Activated T-cell treated with anti-CD3 and anti-CD28 coated beads, Interleukin-2, amount 50 U/mL, for 24 hours (primary cell): ENCODE measurements around the gene MAD1L1.

Experiments used
- DNase-seq: peaks from one replicate; pipeline ENCODE4 v3.0.0-alpha.2; 2020
- H3K27ac Mint-ChIP-seq: 2 replicates; pipeline ENCODE4 v1.8.0; 2020; ENCODE audit warnings: mild to moderate bottlenecking, mixed read lengths
- H3K27me3 Mint-ChIP-seq: 2 replicates; pipeline ENCODE4 v1.8.0; 2020; ENCODE audit warnings: mixed read lengths
- H3K36me3 Mint-ChIP-seq: 2 replicates; pipeline ENCODE4 v1.8.0; 2020; ENCODE audit warnings: low read depth, mixed read lengths
- H3K4me1 Mint-ChIP-seq: 2 replicates; pipeline ENCODE4 v1.8.0; 2020; ENCODE audit warnings: low read depth, mixed read lengths
- H3K4me3 Mint-ChIP-seq: 2 replicates; pipeline ENCODE4 v1.8.0; 2020; ENCODE audit warnings: mild to moderate bottlenecking, moderate library complexity, mixed read lengths
- H3K9me3 Mint-ChIP-seq: 2 replicates; pipeline ENCODE4 v1.8.0; 2020; ENCODE audit warnings: mixed read lengths

MAD1L1 gene

DNA sequence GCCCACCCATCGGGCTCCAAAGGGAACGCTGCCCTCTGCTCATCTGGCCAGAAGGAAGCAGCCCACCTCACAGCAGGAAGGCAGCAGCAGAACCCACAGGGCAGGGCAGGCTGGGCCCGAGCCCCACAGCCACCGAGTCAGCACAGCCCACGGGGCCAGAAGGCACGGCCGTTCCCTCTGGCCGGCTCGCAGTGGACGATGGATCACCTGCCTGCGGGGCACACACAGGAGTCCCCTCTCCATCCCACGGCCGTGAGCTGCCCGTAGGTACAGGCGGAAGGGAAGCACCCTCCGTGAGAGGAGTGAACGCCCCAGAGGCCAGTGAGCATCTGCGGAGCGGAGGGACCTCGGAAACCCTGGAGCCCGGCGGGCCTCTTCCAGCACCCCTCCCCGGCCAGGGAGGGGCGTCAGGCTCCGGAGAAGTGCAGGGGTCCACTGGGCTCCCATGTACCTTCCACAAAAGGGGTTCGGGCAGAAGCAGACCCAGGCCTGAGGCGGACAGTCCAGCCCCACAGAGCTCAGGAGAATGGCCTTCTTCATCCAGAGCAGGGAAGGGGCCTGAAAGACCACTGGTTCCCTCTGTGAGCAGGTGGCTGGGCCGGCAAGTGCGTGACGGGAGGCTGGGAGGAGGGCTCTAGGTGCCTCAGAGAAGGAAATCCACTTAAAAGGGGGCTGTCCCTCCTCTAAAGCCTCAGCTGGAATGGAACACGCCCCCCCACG is 20.9 kb upstream of the MAD1L1 start:
- Mint-ChIP-seq H3K27ac (no peak overlapping the region), H3K27me3 (no peaks in the 10 kb centered on the region), H3K9me3 (no peaks in the 10 kb centered on the region), H3K4me3 (no peak overlapping the region), H3K36me3 (peaks cover 56% of the 10 kb centered on the region), H3K4me1 (peaks cover 18% of the 10 kb centered on the region)
- no peak for DNase-seq

DNA sequence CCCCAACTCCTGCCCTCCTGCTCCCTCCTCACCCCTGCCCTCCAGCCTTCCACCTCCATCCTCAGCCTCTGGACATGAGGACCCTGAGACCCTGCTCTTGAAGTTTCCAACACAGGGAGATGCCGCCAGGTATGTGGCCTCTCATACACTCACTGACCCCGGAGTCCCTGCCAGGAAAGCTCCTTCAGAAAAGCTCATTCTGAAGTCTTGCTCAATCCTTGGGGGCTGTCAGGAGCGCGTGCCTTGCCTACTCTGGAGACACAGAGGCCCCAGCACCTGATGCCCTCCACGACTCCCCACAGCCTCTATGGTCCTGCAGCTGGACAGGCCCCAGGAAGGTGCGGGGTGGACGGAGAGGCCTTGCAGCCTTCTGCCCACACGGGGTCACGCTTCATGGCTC is 20.3 kb upstream of the MAD1L1 start:
- Mint-ChIP-seq H3K4me3 (no peak overlapping the region), H3K36me3 (peaks cover 57% of the 10 kb centered on the region), H3K27ac (no peak overlapping the region), H3K27me3 (no peaks in the 10 kb centered on the region), H3K4me1 (peaks cover 22% of the 10 kb centered on the region), H3K9me3 (no peaks in the 10 kb centered on the region)
- DNase-seq, result no peak

DNA sequence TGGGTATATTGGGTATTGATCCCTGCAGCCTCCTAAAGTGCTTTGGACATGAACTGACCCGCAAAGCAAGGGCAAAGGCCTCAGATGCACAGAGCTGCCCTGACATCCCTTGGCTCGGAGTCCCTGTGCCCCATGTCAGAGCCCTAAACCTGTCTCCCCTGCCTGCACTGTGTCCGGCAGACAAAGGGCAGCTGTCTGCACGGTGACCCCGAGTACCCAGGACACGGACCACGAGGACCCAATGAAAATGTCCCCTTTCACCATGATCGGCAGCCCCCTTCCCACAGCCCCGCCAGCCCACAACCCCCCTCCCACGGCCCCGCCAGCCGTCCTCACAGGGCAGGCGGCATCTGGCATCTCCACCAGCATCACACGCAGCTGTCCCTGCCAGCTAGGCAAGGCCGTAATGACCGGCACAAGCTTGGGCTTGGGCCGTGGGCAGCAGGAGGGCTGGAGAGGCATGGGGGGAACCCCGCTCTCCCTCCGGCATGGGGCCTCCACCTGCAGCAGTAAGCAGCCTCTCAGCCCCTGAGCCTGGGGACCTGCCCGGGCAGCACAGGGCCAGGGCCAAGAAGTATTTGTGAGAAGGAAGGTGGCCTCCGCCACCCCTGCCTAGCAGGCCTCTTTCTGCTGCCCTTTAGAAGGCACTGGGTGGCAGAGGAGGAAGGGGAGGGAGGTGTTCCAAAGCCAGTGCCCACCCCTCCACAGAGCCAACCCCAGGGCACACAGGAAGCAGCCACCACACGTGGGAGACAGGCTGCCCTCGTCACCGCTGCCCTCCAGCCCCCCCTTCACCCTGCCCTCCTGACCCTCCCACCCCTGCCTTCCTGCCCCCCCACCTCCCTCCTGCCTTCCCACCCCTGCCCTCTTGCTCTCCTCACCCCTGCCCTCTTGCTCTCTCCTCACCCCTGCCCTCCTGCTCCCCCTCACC is 19.4 kb upstream of the MAD1L1 start:
- Mint-ChIP-seq H3K4me3 (no peak overlapping the region), H3K4me1 (peaks cover 25% of the 10 kb centered on the region), H3K27ac (no peak overlapping the region), H3K9me3 (no peaks in the 10 kb centered on the region), H3K36me3 (peaks cover 60% of the 10 kb centered on the region), H3K27me3 (no peaks in the 10 kb centered on the region)
- DNase-seq, result no peak

DNA sequence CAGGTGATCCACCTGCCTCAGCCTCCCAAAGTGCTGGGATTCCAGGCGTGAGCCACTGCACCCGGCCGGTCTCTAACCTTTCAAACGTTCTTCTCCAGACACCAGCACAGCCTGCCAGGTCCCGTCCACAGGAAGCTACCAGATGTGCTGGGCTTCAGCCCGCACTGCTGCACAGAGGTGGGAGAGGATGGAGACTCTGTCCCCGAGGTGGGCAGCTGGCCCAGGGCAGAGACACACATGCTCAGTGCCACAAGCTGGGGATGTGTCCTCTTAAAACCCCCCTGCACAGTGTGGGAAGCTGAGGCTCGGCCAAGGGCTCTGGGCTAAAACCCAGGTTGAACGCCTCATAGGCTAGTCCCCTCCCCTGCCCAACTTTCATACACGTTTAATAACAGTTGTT is 18.6 kb upstream of the MAD1L1 start:
- Mint-ChIP-seq H3K4me1 (peaks cover 25% of the 10 kb centered on the region), H3K36me3 (peaks cover 56% of the 10 kb centered on the region), H3K4me3 (no peak overlapping the region), H3K9me3 (no peaks in the 10 kb centered on the region), H3K27ac (no peak overlapping the region), H3K27me3 (no peaks in the 10 kb centered on the region)
- DNase-seq, result no peak

DNA sequence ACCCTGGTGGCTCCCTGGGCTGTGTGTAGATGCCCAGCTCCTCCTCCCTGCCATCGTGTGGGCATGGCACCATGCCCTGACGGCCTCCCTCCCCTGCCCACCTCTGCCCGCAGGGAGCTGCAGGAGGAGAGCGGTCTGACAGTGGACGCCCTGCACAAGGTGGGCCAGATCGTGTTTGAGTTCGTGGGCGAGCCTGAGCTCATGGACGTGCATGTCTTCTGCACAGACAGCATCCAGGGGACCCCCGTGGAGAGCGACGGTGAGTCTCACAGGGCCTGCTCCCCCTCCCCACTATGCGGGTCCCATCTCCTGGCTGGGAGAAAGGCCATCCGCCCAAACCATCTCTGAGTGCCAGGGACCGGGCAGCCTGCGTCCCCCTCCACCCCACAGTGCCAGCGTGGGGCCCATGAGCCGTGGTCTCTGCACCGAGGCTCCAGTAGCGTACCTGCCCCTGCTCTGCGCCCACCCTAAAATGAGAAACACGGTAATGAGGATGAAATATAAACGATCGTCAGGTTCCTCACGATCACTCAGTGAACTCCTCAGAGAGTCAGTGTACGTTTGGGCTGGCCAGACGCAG is 17.1 kb upstream of the MAD1L1 start:
- H3K4me1 Mint-ChIP-seq, result peaks cover 21% of the 10 kb centered on the region
- no peaks in the 10 kb centered on the region for H3K9me3 Mint-ChIP-seq
- peaks cover 60% of the 10 kb centered on the region for H3K36me3 Mint-ChIP-seq
- DNase-seq, result no peak
- no peak overlapping the region for H3K4me3 Mint-ChIP-seq
- H3K27ac Mint-ChIP-seq, result peak overlapping the region; percentile 76
- no peaks in the 10 kb centered on the region for H3K27me3 Mint-ChIP-seq

DNA sequence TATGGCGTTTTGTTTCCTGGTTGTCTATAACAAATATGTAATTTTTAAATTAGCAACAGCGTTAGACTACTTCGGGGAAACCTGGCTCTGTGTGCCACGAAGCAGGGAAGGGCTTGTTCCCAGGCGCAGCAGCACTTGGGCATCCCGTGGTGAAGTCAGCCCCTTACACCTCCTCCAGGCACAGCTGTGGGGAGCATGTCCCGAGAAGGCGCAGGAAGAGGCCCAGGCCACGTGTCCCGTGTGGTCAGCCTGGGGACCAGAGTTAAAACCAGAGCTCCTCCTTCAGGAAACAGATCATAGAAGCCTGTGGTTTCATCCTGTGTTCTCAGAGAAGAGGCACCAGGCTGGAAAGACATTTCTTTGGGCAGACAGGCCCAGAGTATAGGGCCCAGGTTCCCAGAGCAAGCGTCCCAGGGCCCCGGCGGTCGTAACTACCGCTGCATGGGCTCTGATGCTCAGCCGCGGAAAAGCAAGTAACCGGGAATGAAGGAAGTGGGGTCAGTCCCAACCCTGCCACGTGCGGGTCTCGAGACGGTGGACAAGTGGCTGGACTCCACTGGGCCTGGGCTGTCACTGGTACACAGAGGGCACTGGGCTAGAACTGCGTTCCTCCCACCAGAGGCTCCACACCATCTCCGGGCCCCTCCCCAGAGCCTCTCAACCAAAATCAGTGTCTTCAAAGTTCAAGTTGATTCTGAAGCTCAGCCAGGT is 16.4 kb upstream of the MAD1L1 start:
- H3K27me3 Mint-ChIP-seq, result no peaks in the 10 kb centered on the region
- DNase-seq, result no peak

DNA sequence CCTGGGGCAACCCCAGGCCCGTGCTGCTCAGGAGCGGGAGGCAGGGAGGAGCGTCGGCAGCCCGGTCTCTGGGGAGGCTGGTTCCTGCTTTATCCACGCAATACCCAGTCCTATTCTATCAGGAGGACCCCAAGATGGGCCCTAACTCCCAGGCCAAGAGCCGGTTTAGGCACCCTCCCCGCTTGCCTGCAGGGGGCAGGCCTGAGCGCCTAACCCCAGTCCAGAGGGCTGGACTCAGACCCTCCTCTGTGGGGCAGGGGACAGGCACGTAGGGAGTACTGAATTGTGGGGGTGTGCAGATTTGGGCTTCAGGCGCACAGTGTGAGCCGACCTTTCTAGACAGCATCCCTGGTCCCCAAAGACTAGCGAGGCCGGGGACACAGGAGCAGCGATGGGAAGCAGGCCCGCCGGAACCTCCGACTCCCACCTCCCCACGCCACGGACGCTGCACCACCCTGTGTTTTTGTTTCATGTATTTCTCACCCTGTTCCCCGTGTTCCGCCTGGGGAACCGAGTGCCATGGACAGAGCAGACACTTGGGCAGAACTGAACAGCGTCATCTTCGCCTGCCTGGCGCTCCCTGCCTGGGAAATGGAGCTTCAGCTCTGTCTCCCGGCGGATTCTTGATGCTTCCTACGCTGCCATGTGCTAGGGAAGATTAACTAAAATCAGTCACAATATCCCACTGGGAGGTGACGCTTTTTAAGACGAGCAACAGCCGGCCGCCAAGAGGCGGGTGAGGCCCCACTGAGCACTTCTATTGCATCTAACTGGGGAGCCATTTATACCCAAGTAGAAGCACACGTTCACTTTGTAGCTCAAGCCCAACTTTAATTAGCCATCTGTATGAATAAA is 14.6 kb upstream of the MAD1L1 start:
- peaks cover 27% of the 10 kb centered on the region for H3K4me1 Mint-ChIP-seq
- DNase-seq, result peak; percentile 46
- H3K27ac Mint-ChIP-seq, result no peak overlapping the region

More for the DNA sequence above, 16.4 kb upstream of the MAD1L1 start:
- H3K9me3 Mint-ChIP-seq, result no peaks in the 10 kb centered on the region
- H3K4me1 Mint-ChIP-seq, result peaks cover 21% of the 10 kb centered on the region
- peak overlapping the region; percentile 36 for H3K4me3 Mint-ChIP-seq
- peaks cover 61% of the 10 kb centered on the region for H3K36me3 Mint-ChIP-seq
- H3K27ac Mint-ChIP-seq, result peak overlapping the region; percentile 76

DNA sequence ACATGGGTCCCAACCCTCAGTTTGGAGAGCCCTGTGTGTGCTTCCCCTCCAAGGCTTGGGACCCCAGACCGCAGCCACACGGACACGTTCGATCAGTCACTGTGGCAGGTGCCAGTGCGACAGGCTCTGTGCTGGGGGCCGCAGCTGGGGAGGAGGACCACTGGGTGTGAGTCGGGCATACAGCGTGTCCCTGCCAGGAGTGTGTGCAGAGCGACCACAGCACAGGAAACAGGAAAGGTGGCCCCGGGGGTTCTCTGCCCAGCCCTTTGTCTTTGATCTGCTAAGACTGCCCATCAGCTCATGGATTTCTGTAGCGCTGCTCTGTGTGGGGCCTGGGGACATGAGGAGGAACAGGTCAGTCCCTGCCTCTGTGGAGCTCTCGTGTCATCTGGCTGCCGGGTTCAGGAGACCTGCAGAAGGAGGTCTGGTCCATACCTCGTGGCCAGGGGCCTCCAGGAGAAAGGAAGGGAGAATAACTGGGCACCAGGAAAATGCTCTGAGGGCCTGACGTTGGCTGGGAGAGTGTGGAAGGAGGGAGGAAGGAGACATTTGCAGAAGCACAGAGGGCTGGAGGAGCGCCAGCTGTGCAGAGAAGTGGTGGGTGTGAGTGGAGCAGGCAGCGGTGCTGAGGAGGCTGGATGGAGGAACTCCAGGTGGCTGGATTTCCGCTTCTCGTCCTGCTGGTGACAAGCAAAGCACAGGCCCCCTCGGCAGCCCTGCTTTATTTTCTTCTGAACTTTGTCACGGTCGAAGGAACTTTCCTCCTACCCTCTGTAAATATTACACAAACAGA is 13.3 kb upstream of the MAD1L1 start:
- Mint-ChIP-seq H3K27me3 (no peaks in the 10 kb centered on the region), H3K4me3 (no peak overlapping the region), H3K9me3 (no peaks in the 10 kb centered on the region), H3K27ac (no peak overlapping the region), H3K4me1 (peaks cover 27% of the 10 kb centered on the region), H3K36me3 (peaks cover 65% of the 10 kb centered on the region)
- no peak for DNase-seq

More for the DNA sequence above, 14.6 kb upstream of the MAD1L1 start:
- Mint-ChIP-seq H3K9me3 (no peaks in the 10 kb centered on the region), H3K4me3 (no peak overlapping the region), H3K27me3 (no peaks in the 10 kb centered on the region), H3K36me3 (peaks cover 63% of the 10 kb centered on the region)

DNA sequence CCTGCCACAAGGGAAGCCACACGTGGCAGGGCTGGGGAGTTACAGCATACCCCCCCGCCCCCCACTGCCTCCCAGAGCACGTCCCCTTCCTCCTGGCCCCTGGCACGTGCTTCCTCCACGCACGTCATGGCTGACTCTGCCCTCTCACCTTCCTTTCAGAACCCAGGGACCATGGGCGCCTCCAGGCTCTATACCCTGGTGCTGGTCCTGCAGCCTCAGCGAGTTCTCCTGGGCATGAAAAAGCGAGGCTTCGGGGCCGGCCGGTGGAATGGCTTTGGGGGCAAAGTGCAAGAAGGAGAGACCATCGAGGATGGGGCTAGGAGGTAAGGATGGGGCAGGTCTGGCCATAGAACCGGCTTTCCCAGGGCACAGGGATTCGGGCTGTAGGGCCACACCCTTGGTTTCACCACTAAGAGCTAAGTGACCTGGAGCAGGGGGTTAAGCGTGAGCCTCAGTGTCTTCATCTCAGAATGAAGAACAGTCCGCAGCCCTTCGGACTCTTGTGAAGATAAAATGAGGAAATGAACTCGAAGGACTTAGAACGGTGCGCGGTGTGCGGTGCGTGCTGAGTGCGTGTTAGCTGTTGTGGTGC is 11.8 kb upstream of the MAD1L1 start:
- peaks cover 33% of the 10 kb centered on the region for H3K4me1 Mint-ChIP-seq
- peak overlapping the region; percentile 12 for H3K27ac Mint-ChIP-seq
- no peaks in the 10 kb centered on the region for H3K9me3 Mint-ChIP-seq
- no peak for DNase-seq
- H3K4me3 Mint-ChIP-seq, result no peak overlapping the region
- no peaks in the 10 kb centered on the region for H3K27me3 Mint-ChIP-seq
- peaks cover 65% of the 10 kb centered on the region for H3K36me3 Mint-ChIP-seq

DNA sequence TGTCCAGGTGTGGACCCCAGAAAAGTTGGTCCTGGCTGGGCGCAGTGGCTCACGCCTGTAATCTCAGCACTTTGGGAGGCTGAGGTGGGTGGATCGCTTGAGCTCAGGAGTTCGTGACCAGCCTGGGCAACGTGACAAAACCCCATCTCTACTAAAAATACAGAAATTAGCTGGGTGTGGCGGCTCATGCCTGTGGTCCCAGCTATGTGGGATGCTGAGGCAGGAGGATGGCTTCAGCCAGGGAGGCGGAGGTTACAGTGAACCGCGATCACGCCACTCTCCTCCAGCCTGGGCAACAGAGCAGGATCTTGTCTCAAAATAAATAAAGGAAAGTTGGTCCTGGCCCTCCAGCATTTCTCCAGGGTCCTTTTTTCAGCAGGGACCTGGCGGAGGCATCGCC is 10.7 kb upstream of the MAD1L1 start:
- Mint-ChIP-seq H3K27ac (no peak overlapping the region), H3K4me1 (peaks cover 24% of the 10 kb centered on the region), H3K27me3 (no peaks in the 10 kb centered on the region), H3K4me3 (peak overlapping the region; percentile 96), H3K9me3 (no peaks in the 10 kb centered on the region), H3K36me3 (peaks cover 65% of the 10 kb centered on the region)
- no peak for DNase-seq

DNA sequence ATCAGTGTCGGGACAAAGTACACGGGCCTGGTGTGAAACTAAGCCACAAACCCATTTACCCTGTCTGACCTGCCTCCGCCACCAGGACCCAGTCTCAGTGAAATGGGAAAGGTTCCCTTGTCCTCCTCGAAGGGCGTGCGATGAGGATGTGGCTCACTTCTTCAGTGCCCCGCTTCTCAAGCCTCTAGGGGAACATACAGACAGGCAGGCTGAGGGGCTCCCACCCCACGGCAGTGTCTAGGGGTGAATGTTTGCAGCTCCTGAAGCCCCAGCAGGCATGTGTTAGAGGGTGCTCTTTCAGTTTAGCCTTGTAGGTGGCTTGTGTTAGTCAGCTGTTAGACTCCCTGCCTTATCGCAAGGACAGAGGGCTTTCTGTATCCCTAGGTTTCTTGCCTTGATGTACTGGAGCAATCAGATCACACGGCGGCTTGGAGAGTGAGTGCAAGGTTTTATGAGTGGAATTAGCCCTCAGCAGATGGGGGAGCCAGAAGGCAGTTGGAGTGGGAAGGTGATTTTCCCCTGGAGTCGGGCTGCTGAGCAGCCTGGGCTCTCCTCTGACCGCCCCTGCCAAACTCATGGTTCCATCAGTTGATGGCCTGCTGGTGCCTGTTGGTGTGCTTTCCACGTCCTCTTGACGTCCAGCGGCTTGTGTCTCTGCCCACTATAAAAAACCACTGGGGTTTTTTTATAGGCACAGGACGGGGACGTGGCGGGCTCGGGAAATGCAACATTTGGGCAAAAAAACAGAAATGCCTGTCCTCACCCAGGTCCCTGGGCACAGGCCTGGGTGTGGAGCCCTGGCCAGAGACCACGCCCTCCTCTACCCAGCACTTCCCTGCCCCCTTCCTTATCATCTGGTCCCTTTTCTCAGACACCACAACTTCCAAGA is 10.0 kb upstream of the MAD1L1 start:
- Mint-ChIP-seq H3K27ac (peak overlapping the region; percentile 95), H3K27me3 (no peaks in the 10 kb centered on the region), H3K4me1 (peaks cover 19% of the 10 kb centered on the region), H3K9me3 (no peaks in the 10 kb centered on the region), H3K36me3 (peaks cover 68% of the 10 kb centered on the region), H3K4me3 (peak overlapping the region; percentile 96)
- peak; percentile 67 for DNase-seq
